ENCODE data around the gene THRB. TPM values are rescaled to one million over a fixed set of nuclear protein-coding genes. Genes with fewer than 3 reads are reported as not detected.

Gene THRB
- total RNA-seq, 1 donor from 2014 or later, result 8.4 TPM

DNA sequence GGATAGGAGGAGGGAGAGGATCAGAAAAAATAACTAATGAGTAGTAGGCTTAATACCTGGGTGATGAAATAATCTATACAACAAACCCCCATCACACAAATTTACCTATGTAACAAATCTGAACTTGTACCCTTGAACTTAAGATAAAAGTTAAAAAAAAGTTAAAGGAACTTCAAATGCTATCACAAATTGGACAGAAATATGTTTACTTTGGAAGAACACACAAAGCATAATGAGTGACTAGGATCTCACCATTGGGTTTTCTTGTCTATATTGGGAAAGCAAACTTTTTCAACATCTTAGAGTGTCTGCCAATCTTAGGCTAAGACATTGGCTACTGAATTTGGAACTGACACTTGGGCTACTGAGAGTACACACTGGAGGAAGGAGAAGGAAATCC is 140.4 kb downstream of the THRB start:
- DNase-seq (ENCODE audit: low spot score), result no peak

DNA sequence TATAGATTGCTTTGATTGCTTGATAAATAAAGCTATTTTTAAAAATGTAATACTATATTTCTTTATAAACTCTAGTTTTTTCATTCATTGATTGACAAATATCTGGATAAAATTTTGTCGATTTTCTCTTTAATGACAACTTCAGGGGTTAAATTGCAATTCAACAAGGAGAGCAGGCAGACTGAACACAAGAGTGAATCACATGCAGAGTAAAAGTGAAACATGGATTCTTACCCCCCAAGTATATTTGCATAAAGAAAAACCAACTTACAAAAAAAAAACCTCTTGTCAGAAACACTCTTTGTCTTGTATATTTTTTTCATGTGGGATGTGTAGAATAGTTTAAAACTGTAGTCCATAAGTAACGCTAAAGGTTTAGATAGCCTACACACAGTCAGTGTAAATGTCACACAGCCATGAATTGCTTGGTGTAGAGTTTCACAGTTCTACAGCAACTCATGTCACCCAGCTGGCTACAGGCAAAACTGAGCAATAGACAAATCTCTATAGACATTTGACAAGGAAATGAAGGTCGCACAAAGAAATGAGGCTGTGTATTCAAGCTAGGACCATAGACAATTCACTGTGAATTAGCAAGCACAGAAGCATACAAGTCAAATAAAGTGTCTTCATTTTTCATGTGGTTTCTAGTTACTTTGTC is 141.6 kb downstream of the THRB start:
- no peak for DNase-seq (ENCODE audit: low spot score)

DNA sequence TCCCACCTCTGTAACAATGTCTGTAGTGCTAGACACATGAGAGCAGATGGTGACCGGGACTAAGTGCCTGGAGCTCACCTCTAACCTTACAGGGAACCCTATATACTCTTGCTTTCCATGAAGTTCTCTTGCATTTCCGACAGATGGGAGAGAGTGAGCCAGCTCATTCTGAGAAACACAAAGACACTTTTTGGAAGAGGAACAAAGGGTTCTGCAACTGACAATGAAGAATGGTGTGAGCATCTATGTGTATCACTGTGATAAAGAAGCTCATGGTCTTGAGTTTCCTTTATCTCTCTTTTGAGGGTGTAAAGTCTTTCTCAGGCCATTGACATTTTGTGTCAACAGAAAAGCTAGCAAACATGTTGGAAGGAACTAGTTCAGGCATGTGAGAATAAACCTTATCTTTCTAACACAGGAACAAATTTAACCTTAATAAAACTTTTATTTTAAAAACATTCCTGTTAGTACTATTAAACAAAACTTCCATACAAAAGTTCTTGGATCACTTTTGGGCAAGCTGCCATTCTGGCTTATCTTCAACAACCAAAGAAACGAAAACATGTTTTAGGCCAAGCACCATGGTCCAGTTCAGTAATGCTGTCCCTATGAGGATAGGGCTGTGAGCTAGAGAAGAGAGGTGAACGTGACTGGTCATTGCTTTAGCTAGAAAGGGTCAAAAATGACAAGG is 142.7 kb downstream of the THRB start:
- DNase-seq (ENCODE audit: low spot score), result peak; percentile 60

DNA sequence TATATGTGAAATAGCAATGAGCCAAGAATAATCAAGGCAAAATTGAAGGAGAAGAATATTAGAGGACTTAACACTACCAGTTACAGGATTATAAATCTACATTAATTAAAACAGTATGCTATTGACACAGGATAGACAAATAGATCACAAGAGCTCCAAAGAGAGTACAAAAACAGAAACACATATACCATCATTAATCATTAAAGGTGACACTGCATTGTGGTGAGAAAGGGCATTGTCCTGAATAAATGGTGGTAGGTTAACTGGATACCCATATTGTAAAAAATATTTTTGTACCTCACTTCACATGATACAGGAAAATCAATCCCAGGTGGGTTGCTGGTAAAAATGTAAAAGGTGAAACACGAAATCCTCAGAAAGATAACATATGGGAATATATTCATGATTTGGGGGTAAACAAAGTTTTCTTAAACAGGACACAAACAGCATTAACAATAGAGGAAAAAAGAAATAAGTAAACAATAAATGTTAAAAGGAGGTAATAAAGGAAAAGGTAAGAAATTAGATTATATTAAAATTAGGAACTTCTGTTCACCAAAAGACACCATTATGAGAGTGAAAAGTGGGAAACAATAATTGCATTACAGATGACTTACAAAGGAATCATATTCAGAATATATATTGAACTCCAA is 145.2 kb downstream of the THRB start:
- DNase-seq (ENCODE audit: low spot score), result no peak

DNA sequence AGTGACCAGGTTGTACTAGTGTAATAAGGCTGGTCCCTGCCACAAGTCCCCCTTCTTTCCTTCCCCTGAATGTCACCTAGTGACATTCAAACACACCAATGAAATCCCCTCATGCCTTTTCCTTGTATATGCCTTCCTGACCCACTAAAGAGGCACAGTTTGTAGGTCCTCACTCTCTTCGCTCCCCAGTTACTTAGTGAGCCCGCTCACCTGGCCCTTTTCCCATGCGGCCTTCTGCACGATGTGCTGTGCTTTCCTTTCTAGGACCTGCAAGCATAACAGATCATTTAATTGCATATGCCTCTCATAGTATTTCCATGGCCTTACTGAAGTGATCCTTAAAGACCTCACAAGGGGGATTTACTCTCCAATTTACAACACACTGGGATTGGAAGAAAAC is 146.3 kb downstream of the THRB start:
- no peak for DNase-seq (ENCODE audit: low spot score)

DNA sequence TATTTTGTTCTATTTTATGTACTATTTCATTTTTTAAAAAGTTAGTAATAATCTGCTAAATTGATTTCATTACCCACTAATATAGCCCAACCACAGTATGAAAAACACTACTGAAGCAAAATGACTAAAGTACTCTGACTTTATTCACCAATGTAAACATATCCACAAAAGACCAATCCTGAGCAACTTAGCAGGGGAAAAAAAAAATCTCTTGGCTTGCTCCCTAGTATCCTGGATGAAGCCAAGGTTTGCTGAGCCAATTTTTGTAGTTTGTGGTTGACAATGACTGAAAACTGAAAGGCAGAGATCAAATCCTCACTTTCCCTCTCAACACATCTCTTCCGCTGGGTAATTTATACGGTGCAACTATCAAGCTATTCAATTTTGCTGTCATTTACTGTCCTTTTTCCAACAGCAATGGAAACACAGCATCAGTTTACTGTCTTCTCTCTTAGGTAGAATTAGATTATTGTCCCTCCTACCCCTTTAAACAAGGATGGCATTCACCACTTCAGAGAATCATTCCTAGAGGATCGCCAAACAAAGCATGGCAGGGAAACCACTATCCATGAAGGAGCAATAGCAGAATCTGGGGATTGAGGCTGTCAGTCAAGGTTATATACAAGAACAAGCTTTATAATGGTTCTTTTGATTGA is 149.7 kb downstream of the THRB start:
- DNase-seq (ENCODE audit: low spot score), result no peak

DNA sequence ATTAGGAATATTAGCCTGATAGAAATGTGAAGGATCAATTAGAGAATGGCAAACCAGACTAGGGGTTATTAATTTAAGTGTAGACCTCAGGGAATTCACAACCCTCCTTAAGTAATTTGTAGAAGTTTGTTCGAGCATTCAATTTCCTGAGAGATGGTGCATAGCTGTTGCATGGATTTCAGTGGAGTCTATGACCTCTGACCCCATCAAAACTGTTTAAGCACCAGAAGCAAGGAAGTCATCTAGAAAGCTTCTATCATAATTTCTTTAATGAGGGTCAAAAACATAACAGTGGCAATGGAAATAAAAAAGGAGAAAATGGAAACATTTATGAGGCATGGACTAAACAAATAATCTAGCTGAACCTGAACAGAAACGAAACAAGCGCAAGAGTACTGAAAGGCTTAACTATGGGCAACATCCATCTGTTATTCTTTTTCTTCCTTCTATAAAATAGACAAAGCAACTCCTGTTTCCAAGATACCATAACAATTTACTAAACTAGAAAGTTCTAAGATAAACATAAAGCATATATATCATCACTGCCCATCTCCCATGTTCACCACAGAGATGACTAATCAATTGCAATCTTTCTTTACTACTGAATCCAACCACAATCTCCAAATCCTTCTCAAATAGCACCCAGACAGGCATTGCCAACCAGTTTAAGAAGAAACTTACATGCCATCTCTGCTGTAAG is 151.4 kb downstream of the THRB start:
- no peak for DNase-seq (ENCODE audit: low spot score)

DNA sequence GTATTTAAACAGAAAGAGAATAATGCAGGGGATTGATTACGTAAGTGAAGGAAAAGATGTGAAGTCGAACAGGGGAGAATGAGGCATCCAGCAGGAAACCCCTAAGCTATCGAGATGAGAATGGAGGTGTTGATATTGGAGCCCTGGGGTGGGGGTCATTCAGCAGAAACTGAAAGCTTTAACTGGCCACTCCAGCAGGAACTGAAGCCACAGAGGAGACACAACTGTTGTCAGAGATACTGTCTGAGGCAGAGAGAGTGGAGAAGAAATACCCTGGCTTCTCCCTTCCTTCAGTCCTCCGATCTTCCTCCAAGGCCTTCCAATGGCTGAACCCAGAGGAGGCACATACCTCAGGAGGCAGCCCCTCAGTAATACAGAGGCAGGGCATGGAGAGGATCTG is 152.4 kb downstream of the THRB start:
- no peak for DNase-seq (ENCODE audit: low spot score)

DNA sequence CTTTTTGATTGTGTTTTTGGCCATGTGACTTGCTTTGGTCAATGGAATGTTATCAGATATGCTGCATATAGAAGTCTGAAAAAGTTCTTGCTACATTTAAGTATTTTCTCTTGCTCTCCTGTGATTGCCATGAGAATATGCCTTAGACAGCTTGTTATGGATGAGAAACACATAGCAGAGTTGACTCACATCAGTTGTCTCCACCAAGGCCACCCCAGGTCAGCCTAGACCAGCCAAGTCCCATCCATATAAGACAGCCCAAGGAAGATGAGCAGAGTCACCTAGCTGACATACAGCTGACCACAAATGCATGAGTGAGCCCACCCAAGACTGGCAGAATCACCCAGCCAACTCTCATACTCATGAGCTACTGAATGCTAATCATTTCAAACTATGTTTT is 153.0 kb downstream of the THRB start:
- no peak for DNase-seq (ENCODE audit: low spot score)

DNA sequence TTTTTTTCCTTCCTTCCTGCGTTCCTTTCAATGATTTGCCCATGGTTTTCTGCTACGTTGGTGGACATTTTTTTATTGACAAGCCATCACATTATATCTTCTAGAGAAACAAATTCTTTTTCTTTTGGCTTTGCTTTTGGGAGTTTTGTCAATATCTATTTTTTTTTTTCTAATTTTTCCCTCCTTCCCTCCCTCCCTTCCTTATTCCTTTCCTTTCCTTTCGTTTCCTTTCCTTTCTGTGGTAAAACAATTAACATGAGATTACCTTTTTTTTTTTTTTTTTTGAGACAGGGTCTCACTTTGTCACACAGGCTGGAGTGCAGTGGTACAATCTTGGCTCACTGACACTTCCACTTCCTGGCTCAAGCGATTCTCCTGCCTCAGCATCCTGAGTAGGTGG is 153.7 kb downstream of the THRB start:
- DNase-seq (ENCODE audit: low spot score), result no peak

DNA sequence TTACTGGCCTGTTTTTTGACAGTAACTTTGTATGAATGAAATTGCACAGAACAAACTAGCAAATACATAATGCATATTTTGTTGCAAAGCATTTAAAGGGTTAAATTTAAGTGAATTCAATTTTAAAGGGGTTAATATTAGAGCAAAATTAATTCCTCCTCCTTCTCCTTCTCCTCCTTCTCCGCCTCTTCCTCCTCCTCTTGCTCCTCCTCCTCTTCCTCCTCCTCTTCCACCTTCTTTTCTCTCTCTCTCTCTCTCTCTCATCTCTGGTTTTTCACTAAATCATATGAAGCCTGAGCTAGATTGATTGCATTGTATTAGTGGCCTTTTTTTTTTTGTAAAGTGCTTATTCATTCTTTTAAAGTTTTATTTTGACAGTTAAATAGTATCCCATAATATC is 154.5 kb downstream of the THRB start:
- DNase-seq (ENCODE audit: low spot score), result no peak

DNA sequence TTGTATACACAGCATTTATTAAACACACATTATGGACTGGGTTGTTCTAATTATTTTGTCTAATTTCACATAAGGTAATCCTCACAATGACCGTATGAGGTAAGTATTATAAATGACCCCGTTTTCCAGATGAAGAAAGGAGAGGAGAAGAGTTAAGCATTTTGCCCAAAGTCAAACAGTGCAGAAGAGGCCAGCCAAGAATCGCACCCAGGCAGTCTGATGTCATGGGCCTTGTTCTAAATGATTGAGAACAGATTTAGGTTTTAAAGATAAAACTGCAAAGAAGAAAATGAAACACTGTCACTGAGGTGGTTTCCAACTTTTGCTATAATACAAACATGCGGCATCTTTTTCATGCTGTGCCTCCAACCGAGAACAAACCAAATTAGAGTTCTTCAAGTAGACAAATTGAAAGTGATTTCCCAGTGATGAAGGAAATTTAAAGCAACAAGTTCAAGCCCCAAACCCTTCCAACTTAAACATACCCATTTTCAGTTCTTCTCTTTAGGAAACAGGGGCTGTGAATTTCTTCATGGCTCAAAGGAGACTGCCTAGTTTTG is 155.3 kb downstream of the THRB start:
- DNase-seq (ENCODE audit: low spot score), result no peak

DNA sequence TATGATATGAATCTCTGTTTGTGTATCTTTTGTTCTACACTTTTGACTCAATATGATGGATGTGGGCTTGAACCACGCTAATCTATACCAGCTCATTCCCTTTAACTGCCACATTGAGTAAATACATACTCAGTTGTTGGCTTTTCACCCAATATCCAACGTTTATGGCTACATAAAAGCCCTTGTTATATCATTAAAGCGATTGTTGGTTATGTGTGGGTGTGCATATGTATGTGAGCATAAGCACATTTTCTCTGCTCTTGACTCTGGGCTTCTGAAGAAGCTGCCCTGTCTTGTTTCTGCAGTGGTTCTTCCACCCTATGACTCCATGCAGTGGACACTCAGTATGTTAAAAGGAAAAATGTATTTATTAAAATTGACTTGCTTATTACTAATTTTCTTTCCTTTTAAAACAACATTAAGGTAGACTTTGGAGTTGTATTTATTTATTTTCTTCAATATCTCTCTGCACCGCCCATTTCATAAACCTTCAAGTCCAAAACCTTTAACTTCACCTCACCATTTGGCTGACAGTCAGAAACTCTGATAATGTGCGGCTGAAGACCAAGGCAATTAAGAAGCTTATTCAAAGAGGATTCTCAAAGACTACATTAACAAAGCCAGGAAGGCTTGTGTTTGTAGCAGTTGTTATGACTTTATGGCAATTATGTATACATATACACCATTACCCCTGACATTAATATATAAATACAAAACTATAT is 156.1 kb downstream of the THRB start:
- no peak for DNase-seq (ENCODE audit: low spot score)

DNA sequence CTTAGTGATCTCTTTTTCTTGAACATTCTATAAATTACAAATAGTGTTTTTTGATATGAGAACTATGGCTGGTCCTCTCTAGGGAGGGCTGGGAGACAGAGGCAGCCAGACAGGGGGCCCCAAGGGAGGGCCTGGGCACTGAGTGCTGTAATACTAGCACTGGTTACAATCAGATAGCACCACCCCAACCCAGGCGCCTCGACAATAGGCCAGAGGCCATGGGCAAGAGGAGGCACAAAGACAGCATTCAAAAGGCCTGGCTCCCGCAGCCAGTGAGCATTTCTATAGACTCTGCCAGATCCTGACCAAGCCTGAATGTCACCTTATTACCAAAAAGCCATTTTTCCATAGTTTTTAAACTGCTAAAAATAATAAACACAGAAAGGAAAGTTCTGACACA is 158.5 kb downstream of the THRB start:
- DNase-seq (ENCODE audit: low spot score), result no peak

DNA sequence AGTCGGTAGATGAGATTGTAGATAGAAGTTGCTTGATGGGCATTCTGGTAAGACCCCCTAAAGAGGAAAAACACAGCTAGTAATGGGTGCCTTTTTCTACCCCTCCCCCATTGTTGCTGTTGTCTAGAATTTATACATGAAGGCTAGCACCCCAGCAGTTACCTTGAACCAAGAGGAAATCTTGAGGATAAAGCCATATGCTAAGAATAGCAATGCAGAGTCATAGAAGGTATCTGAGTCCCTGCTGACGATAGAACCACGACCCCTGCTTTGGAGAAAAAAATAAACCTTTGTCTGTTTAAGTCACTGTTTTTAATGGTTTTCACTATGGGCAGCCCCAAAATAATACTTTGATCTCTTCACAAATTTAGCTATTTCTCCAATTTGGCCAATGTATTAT is 162.6 kb downstream of the THRB start:
- DNase-seq (ENCODE audit: low spot score), result no peak

DNA sequence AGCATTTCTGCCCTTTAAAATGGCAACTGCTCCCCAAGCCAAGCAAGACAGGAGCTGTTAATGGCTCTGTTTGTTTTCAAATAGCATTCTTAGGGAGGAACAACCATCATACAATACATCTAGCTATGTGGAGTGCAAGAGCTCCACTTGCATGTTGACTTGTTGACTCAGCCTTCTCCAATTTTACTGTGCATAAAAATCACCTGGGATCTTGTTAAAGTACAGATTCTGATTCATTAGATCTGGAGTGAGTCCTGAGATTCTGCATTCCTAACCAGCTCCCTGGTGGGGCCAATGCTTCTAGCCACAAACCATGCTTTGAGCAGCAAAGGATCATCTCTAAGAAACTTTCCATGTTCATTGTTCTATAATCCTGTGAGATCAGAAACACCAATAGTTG is 171.4 kb downstream of the THRB start:
- no peak for DNase-seq (ENCODE audit: low spot score)

DNA sequence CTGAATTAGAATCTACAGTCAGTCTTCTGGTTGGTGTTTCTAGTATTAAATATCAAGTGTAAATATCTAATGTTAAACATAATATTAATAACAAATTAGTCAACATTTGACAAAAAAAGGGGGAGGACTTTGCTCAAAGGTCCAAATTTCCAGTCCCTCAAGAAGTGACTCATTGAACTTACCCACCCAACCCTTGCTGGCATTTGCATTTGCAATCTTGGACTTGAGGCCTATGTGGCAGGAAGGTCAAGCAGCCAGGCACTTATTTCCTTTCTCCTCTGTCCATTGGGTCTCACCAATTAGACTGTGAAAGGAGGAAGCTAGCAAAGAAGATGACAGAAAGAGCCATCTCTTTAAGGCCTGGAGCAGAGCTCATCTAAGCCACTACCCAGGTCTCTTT is 174.0 kb downstream of the THRB start:
- no peak for DNase-seq (ENCODE audit: low spot score)

DNA sequence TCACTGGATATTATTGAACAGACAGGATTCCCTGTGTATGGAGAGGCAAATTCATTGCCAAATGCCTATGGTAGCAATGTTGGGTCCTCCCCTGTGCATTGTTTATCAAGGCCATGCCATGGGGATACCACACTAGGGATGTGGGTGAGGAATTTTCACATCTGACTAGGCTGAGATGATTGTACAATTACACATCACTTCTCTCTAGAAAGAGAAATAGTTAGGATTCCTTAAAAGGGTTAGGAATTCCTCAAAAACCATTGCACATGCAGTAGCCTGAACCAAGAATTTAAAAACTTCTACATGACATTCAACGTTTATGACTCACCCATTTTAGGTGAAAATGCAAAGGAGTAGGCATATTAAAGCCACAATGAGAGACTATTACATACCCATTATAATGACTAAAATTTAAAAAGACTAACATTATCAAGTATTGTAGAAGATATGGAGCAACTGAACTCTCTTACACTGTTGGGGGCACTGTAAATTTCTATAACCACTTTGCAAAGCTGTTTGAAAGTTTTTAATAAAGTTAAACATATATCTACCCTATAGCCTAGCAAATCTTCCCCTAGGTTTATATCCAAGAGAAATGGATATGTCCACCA is 175.9 kb downstream of the THRB start:
- no peak for DNase-seq (ENCODE audit: low spot score)

DNA sequence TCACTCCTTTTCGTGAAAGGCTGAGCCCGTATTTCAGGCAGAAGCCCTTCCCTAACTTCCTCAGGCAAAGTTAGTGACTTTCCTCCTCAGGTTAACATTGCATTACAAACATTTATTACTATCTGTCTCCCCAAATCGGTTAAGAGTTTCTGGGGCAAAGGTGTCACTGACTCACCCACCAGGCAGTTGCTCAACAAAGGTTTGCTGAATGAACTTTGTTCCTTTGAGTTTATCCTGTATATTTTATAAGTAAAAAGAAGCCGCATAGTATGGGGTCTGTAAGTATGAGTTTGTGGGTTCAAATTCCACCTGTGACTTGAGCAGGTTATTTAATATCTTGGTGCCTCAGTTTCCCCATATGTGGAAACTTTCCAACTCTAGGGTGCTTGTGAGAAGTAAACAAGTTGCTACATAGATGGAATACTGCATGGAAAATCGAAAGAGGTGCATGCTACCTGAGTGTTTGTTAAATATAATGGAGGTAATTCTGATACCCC is 177.7 kb downstream of the THRB start:
- DNase-seq (ENCODE audit: low spot score), result no peak

DNA sequence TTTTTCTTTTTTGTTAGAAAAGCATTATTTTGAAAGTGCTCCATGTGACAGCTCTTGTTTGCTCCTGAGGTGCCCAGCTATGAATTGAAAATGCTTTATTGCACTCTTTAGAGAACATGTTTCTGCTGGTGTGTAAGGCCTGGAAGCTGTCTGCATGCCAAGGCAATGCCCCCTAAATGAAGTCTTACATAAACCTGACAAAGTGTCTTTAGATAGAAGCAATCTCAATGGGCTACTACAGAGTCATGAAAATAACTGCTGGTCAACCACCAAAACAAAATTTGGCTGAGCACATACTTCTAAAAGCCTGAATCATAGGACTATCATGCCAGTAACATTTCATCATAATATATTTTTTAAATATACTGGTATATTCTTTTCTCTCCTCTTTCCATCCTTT is 178.7 kb downstream of the THRB start:
- no peak for DNase-seq (ENCODE audit: low spot score)

All from umbilical cord (tissue), 2 donors.